Sciatic nerve (tissue), 2 donors: ENCODE data around the gene GOLGA5. TPM values are rescaled to one million over a fixed set of nuclear protein-coding genes. Genes with fewer than 3 reads are reported as not detected.

Source experiments
- ATAC-seq: fragments of 200-7000 bp; cut with Tn5 transposase; one replicate; pipeline ENCODE4 v1.9.1; 2020; ENCODE audit warnings: mild to moderate bottlenecking, moderate library complexity
- DNase-seq: peaks from one replicate; pipeline ENCODE4 v3.0.0-alpha.2; 2020; ENCODE audit warnings: low spot score
- intact Hi-C: fragments of 100-400 bp; cut with DNase I; formaldehyde crosslinking; loops from one replicate; pipeline ENCODE4 v1.14.2; 2022
- total RNA-seq: library from RNA; stranded (reverse); fragmentation: NEBNext Ultra II Directional; extraction: Animal tissue kit (Norgen Biotek cat#: 25700); gene quantifications from one replicate; pipeline ENCODE4 v1.2.1, GENCODE V29; 2021
- donor health status: DM: no; HTN: no; CAD: no.
- donor health status: DM: no; HTN: no; CAD: no.

The GOLGA5 gene
- total RNA-seq, 1 donor from 2014 or later = 32.5 TPM

DNA sequence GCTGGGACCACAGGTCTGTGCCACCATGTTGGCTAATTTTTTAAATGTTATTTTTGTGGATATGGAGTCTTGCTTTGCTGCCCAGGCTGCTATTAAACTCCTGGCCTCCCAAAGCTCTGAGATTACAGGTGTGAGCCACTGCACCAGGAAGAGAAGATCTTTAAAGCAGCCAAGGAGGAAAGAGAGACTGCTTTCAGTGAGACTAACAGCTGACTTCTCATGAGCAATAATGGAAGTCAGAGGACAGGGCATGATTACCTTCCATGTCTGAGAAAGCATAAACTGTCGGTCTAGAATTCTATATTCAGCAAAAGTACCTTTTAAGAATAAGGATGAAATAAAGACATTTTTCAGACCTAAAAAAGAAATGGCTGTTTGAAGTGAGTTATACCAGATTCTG is 71.6 kb downstream of the GOLGA5 start:
- DNase-seq (no peak), ATAC-seq (no peak)
- intact Hi-C loops = no loop called here

DNA sequence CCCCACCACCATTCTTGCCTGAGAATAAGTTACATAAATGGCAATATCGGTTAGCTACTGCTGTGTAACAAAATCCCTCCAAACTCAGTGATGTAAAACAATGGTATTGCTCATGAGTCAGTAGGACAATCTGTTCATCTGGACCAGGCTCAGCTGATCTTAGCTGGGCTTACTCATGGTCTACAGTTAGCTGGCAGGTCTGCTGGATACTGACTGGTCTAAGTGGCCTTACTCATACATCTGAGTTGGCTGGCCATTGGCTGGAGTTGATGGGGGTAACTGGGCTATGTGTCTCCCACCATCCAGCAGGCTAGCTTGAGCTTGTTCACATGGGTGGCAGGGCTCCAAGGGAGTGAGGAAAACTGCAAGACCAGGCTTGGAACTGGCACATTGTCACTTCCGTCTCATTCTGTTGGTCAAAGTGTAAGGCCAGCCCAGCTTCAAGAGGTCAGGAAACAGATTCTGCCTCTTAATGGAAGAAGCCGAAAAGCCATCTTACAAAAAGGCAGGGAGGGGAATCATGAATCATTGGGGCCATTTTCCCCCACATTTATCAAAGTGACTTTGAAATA is 72.2 kb downstream of the GOLGA5 start:
- intact Hi-C loops = no loop called here
- ATAC-seq = no peak
- DNase-seq = no peak

DNA sequence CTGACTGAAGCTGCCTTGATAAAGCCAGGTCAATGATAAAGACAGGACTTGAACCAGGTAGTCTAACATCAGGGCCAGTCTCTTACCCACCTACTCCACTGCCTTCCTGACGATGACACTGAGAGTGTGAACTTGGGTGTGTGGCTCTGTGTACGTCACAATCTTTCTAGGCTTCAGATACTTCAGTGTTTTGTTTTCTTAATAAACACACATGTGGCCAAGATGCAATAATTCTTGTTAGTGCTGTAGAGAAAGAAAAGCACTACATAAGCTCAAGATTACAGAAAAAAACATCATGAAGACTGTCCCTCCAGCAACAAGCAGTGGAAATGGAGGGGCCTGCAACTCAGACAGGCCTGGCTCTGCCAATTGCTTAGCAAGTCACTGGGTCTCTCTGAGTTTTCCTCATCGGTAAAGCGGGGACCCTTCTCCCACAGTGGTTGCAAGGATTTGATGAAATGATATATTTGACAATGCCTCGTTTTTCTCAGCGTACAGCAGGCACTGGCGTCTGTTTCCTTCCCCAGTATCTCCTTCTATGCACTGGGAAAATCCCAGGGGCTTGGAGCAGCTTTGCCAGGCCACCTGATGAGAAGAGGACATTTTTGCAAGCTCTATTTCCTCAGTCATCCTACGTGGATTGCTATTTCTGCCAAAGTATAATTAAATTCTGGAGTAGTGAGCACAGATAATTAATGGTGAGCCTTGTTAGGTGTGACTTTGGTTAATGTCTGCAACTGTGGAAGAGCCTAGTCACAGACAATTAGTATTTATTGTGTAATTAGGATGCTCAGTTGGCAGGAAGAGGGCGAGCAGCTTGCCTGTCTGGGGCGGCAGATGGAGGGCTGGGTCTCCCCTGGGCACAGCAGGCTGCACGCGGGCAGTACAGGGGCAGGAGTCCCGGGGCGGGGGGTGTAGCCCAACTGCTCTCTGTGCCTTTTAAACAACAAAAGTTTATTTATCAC is 73.1 kb downstream of the GOLGA5 start:
- ATAC-seq (no peak), DNase-seq (no peak)
- intact Hi-C loops = no loop called here

DNA sequence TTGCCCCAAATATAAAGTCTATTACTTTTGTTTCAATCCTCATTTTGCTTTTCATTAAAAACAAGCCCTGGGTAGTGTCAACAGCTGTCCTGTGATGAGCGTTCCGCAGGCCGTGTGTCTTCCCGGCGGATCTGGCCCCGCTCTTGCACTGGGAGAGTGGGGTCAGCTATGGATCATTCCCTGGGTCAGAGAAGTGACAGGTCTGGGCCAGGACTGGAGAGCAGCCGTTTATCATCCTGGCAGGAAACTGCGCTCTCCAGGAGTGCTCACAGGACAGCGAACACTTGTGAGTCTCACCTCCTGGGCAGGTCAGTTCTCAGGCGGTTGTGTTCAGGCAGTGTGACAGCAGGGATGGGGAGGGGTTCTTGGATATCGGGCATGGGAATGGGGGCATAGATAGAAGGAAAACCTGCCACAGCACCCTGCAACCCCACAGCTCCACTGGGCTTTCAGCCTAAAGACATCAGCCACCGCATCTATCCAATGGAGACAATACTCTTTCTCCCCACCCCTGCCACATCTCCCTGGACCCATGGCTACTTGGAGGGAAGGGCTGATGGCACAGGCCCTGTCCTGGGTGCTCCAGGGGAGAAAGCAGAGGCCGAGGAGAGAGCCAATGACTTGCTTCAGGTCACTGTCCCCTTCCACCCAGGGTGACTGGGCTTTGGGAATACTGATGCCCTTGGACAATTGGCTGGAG is 81.0 kb downstream of the GOLGA5 start:
- ATAC-seq (no peak), DNase-seq (no peak)
- intact Hi-C loops = no loop called here

DNA sequence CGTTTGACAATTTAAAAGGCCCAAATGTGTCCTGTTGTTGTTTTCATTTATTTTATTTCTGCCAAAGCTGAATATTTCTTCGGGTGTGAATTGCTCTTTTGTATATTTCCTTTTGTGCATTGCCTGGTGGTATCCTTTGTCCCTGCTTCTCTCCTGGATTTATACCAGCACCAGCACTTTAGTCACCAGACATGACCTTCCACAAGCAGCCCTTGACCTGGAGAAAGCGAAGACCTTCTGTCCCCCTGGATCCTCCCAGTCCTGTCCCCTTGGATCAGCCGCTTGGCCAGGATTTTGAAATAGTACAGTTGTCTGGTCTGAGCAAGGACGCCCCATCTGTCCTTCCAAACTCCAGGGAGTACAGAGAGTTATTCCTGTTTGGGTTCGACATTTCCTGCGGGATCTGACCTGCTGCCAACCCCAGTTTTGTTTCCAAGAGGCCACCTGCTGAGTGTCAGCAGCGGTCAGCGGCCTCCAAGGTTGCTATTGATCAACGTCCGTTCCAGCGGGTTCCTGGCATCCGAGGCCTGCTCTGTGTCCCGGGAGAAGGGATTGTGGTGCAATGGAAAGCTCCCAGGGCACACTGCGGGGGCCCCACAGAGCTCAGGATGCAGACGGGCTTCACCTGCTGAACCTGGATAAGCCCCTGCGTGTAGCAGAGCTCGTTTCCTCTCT is 83.8 kb downstream of the GOLGA5 start:
- DNase-seq = no peak
- intact Hi-C loops = no loop called here
- ATAC-seq = peak; percentile 51

DNA sequence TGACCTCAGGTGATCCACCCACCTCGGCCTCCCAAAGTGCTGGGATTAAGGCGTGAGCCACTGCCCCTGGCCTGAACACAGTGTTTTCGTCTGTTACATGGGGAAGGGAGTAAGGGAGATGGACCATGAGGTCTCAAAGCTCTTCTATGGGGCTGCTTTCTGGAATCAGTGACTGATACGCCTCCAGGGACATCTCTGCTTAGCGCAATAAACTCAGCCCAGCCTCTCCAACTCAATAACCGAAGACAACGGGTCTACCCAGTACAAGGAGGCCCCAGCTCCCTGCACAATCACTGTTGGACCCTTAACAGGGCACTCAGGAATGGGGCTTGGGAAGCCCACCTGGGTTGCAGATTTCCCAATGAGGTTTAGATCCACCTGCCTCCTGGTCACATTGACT is 86.2 kb downstream of the GOLGA5 start:
- ATAC-seq (no peak), DNase-seq (no peak)
- intact Hi-C loops = no loop called here

DNA sequence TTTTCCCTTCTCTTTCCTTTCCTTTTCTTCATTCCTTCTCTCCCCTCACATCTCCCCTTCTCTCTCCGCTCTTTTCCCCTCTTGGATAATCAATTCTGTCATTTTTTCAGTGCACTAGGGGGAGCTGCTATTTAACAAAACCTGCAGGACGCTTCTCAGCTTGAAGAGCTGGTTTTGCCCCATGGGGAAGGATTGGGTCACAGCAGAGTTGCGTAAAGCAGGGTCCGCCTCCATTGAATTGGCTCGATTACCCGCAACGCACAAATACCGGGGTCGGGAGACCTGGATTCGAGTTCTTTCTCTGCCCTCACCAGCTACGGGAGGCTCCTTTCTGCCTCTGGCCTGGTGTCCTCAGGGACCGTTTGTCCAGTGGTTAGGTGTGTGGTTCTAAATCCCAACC is 86.7 kb downstream of the GOLGA5 start:
- no peak for DNase-seq
- intact Hi-C loops = no loop called here
- ATAC-seq = peak; percentile 65

DNA sequence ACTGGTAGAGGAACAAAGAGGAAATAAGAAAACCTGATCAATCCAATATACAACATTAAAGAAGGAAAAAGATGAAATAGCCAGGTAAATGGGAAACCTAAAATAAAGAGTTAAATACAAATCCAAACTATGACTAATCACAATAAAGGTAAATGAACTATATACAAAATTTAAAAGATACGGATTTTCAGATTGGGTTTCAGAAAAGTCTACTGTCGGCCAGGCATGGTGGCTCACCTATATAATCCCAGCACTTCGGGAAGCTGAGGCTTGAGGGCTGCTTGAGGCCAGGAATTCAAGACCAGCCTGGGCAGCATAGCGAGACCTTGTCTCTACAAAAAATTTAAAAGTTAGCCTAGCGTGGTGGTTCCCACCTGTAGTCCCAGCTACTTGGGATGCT is 89.0 kb downstream of the GOLGA5 start:
- intact Hi-C loops = no loop called here
- DNase-seq (no peak), ATAC-seq (no peak)

DNA sequence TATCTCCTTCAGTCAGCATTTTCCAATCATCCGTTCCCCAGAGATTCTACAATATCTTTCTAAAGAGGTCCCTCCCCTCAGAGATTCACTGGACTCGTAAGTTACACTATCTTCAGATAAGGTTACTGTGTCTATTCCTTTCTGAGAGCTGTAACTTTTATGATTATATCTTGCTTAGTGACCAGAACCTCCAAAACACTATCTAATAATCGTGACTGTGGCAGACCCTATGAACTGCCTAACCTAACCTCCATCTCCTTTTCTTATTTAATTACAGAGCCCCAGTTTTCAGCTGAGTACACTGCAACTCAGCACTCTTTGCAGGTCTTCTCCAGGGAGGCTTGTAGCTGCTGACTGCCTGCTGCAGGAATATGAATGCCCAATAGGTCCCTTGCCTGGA is 90.3 kb downstream of the GOLGA5 start:
- ATAC-seq = no peak
- no peak for DNase-seq
- intact Hi-C loops = no loop called here

DNA sequence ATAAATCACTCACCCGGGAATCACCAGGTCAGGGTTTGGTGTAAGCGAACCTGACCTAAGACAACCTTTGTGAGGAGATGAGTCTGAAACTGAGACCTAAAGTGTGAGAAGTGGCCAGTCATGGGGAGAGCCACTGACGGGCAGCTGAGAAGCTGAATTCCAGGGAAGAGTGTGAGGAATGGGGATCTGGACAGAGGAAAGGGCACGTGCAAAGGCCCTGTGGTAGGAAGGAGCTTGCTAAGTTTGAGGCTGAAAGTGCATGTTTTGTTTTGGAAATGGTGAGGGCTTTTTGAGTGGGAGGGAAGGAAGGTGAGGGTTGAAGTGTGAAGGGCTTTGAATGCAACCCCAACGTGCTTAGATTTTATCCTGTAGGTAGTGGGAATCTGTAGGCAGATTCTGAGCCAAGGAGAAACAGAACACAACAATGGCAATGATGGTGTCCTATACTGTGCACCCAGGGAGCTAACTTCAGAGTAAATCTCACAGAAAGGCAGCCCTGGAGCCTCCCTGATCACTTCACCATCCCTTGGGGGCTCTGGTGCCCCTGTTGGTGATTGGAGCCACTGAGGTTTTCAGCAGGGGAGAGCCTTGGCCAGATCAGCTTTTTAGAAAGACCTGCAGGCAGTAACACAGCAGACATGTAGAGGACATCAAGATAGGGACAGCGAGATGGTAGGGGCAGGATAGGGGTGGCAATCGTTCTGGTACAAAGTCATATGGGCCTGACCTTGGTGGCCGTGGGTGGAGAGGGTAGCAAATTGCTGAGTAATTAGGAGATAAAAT is 91.4 kb downstream of the GOLGA5 start:
- intact Hi-C loops = no loop called here
- DNase-seq = no peak
- no peak for ATAC-seq

DNA sequence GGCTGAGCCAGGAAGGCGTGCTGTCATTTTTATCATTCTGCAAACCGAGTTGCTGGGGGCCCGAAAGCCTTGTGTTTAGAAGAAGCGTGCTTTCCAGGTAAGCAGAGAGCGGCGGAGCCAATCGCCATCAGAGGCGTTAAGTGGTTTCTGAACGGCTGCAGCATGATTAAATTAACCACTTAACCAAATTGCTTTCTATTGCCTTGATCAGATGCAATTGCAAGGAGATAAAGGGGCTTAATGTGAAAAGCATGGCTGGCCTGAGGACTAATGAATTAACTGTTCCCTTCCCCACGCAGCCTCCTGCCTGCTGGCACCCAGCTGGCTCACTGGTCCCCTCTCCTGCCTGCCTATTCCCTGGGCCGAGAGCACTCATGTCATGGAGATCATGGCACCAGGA is 92.2 kb downstream of the GOLGA5 start:
- ATAC-seq (no peak), DNase-seq (no peak)
- intact Hi-C loops = no loop called here

DNA sequence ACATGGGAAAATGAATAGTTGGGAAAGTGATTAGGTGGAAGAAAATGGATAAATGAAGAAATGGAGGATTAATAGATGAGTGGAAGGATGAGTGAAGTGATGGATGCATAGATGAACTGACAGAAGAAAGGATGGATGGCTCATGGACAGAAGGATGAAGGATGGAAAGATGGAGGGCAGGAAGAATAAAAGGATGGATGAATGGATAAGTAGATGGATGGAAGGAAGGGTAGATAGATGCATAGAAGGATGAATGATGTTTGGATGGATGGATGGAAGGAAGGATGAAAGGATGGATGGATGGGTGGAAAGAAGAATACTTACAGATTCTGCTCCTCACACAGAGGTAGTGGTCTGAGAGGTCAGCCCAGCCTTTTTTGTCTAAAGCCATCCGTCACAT is 93.1 kb downstream of the GOLGA5 start:
- no peak for ATAC-seq
- intact Hi-C loops = no loop called here
- no peak for DNase-seq

DNA sequence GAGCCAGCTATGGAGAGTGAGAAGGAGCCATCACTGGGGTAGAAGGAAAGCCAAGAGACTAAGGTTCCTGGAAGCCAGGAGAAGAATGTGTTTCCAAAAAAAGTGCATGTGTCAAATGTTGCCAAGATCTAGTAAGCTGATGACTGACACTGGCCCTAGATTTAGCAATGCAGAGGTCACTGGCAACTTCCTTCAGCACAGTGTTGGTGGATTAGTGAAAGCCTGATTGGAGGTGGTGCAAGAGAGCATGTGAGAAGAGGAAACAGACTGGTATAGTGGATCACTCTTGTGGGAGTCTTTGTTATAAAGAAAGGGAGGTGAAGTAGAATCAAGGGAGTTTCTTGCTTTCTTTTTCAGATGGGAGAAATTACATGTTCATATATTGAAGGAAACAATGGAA is 94.8 kb downstream of the GOLGA5 start:
- DNase-seq (no peak), ATAC-seq (no peak)
- intact Hi-C loops = no loop called here

Other genes starting within 250 kb of the GOLGA5 start
- gene LGMN, start 45.7 kb upstream of the GOLGA5 start, total RNA-seq = 118 TPM
- not detected for gene CHGA, start 128.8 kb downstream of the GOLGA5 start, total RNA-seq